ENCODE data around the gene TMPRSS13.

- TF ChIP-seq CTCF (IDR thresholded peaks at IDR 0.05) (no peak), POLR2A (IDR thresholded peaks at IDR 0.05) (no peak)
These were observed 33.6 kb upstream of the TMPRSS13 start for GRCh38 chr11:117962826-117963225.
